A673 (cell line): Measurements from ENCODE around the gene ANXA8L1. TPM values are rescaled to one million over a fixed set of nuclear protein-coding genes. Genes with fewer than 3 reads are reported as not detected.
"Not testable (repeated sequence)": the region's sequence is repeated elsewhere in the genome, so short reads cannot be mapped to it uniquely, and the experiment has no call there.

Experiments used
- BruUV-seq: library from RNA; stranded (reverse); fragments of 400-500 nt; replicated peaks from 2 replicates; lab custom pipeline; 2021; lab: Mats Ljungman, UMichigan
- CTCF ChIA-PET: fragments of 300-600 bp; sonication (Branson Sonifier 250); formaldehyde crosslinking; loops from one replicate; lab custom pipeline; 2022; ENCODE audit warnings: antibody characterized with exemption; lab: Charles Lee
- POLR2A ChIA-PET: fragments of 300-600 bp; sonication (Branson Sonifier 250); formaldehyde crosslinking; loops from one replicate; lab custom pipeline; 2022; ENCODE audit warnings: antibody characterized with exemption; ENCODE audit not compliant: low non-redundant PET; lab: Charles Lee
- DNase-seq: peaks from one replicate; pipeline ENCODE4 v3.0.0-alpha.2; 2015; ENCODE audit warnings: low spot score
- H3K27ac ChIP-seq: fragments of 200-600 bp; sonication (generic); 2 replicates; pipeline ENCODE4 v1.5.1; 2016; ENCODE audit warnings: mixed run types, low read depth, mild to moderate bottlenecking, mixed read lengths, antibody characterized with exemption, low read length; ENCODE audit not compliant: poor library complexity, severe bottlenecking
- H3K27me3 ChIP-seq: fragments of 200-600 bp; sonication (generic); replicated peaks from 2 replicates; pipeline ENCODE4 v1.6.1; 2017; ENCODE audit warnings: mixed run types, low read depth, mild to moderate bottlenecking, mixed read lengths, antibody characterized with exemption, low read length; ENCODE audit not compliant: insufficient read depth, poor library complexity
- H3K36me3 ChIP-seq: fragments of 200-600 bp; sonication (generic); 2 replicates; pipeline ENCODE4 v1.6.1; 2016; ENCODE audit warnings: mixed run types, mild to moderate bottlenecking, mixed read lengths, antibody characterized with exemption, low read length; ENCODE audit not compliant: insufficient read depth, poor library complexity, severe bottlenecking
- H3K4me1 ChIP-seq: fragments of 200-600 bp; sonication (generic); 2 replicates; pipeline ENCODE4 v1.6.1; 2017; ENCODE audit warnings: mixed run types, mild to moderate bottlenecking, mixed read lengths, antibody characterized with exemption, low read length; ENCODE audit not compliant: insufficient read depth, poor library complexity, severe bottlenecking
- H3K4me3 ChIP-seq: fragments of 200-600 bp; sonication (generic); 2 replicates; pipeline ENCODE4 v1.5.1; 2016; ENCODE audit warnings: low read depth, mixed run types, mild to moderate bottlenecking, mixed read lengths, low read length; ENCODE audit not compliant: poor library complexity, severe bottlenecking
- H3K9me3 ChIP-seq: fragments of 200-600 bp; sonication (generic); 2 replicates; pipeline ENCODE4 v1.6.1; 2016; ENCODE audit warnings: mixed run types, low read depth, mild to moderate bottlenecking, mixed read lengths, antibody characterized with exemption, low read length; ENCODE audit not compliant: poor library complexity, severe bottlenecking
- intact Hi-C: fragments of 100-400 bp; cut with micrococcal nuclease; formaldehyde crosslinking; loops from one replicate; pipeline ENCODE4 v1.10.0; 2022; ENCODE audit not compliant: unreplicated experiment
- total RNA-seq: library from RNA; stranded (reverse); gene quantifications from 2 replicates; pipeline ENCODE4 v1.2.3, GENCODE V29; 2021

Gene ANXA8L1
- total RNA-seq, 1 experiment from 2014 or later = not detected

- DNase-seq, intact Hi-C loops, H3K4me1 ChIP-seq, POLR2A ChIA-PET, H3K27ac ChIP-seq, H3K27me3 ChIP-seq, CTCF ChIA-PET, H3K9me3 ChIP-seq, H3K36me3 ChIP-seq, H3K4me3 ChIP-seq, BruUV-seq: not testable (repeated sequence)
Measured at GRCh38 chr10:46386694-46387093, 11.1 kb downstream of the ANXA8L1 start.

GRCh38 chr10:46387309-46387902 is 11.8 kb downstream of the ANXA8L1 start:
- H3K9me3 ChIP-seq, intact Hi-C loops, H3K36me3 ChIP-seq, POLR2A ChIA-PET, H3K4me1 ChIP-seq, H3K27ac ChIP-seq, BruUV-seq, CTCF ChIA-PET, DNase-seq, H3K27me3 ChIP-seq, H3K4me3 ChIP-seq: not testable (repeated sequence)

DNA sequence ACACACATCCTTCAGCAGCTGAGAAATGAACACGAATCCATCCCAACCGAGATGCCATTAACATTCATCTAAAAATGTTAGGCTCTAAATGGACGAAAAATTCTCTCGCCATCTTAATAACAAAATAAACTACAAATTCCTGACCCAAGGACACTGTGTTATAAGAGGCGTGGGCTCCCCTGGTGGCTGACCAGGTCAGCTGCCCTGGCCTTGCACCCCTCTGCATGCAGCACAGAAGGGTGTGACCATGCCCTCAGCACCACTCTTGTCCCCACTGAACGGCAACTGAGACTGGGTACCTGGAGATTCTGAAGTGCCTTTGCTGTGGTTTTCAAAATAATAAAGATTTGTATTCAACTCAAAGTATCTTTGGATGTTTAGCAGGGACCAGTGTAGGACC is 15.8 kb downstream of the ANXA8L1 start:
- H3K4me3 ChIP-seq, CTCF ChIA-PET, intact Hi-C loops, BruUV-seq, DNase-seq, H3K27ac ChIP-seq, H3K4me1 ChIP-seq, H3K36me3 ChIP-seq, H3K27me3 ChIP-seq, H3K9me3 ChIP-seq, POLR2A ChIA-PET: not testable (repeated sequence)

- H3K27me3 ChIP-seq, BruUV-seq, CTCF ChIA-PET, DNase-seq, intact Hi-C loops, H3K27ac ChIP-seq, H3K36me3 ChIP-seq, H3K4me3 ChIP-seq, H3K4me1 ChIP-seq, POLR2A ChIA-PET, H3K9me3 ChIP-seq: not testable (repeated sequence)
Measured at GRCh38 chr10:46396441-46397279, 21.1 kb downstream of the ANXA8L1 start.

DNA sequence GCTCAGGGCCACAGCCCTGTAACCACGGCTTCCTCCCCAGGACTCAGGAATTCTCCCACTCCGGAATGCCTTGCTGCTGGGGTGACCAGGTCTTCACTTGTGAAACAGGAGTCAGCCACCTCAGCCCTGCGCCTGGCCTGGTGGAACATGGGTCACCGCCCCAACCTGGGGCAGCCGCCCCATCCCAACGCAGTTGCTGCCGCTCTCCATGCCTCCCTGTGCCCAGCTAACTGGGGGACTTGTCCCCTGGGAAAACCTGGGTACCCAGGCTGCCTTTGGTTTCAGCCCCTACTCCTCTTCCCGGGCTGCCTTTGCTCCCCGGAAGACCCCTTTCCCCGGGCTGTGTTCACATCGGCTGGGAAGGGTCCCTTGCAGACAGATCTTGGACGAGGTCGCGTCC is 22.2 kb downstream of the ANXA8L1 start:
- DNase-seq, H3K27me3 ChIP-seq, H3K4me1 ChIP-seq, H3K4me3 ChIP-seq, BruUV-seq, CTCF ChIA-PET, POLR2A ChIA-PET, intact Hi-C loops, H3K9me3 ChIP-seq, H3K36me3 ChIP-seq, H3K27ac ChIP-seq: not testable (repeated sequence)
